ENCODE results near the gene AACS. TPM values are rescaled to one million over a fixed set of nuclear protein-coding genes. Genes with fewer than 3 reads are reported as not detected.

AACS gene
- total RNA-seq, 2 experiments from 2014 or later: 10.8 to 11.7 TPM

GRCh38 chr12:125159702-125160101, 94.5 kb downstream of the AACS start:
- H3K4me1 ChIP-seq (ENCODE audit: insufficient read depth, low read length): no peaks in the 10 kb centered on the region
- POLR2A ChIA-PET: no interaction called here
- H3K4me1 Mint-ChIP-seq (ENCODE audit: low read depth): no peaks in the 10 kb centered on the region
- DNase-seq: no peak
- H3K4me3 Mint-ChIP-seq: no peak overlapping the region
- H3K27ac ChIP-seq (ENCODE audit: low read depth in 1 of 2, low read length in 2 of 2): no peak overlapping the region
- H3K9me3 ChIP-seq (ENCODE audit: control insufficient read depth in 1 of 2, insufficient read depth in 1 of 2, low read length in 2 of 2): peaks cover 4% of the 10 kb centered on the region in 2 experiments
- peaks cover under 1% of the 10 kb centered on the region for H3K27me3 Mint-ChIP-seq
- H3K36me3 Mint-ChIP-seq (ENCODE audit: low read depth): no peaks in the 10 kb centered on the region
- no peaks in the 10 kb centered on the region for H3K36me3 ChIP-seq (ENCODE audit: insufficient read depth, low read length)
- H3K4me3 ChIP-seq (ENCODE audit: low read length): no peak overlapping the region
- H3K27me3 ChIP-seq (ENCODE audit: control insufficient read depth in 1 of 2, insufficient read depth in 2 of 2, low read length in 2 of 2): no peaks in the 10 kb centered on the region
- intact Hi-C loops (cut with DNase I, micrococcal nuclease): no loop called here
- TF ChIP-seq CTCF (IDR thresholded peaks at IDR 0.05): no peak
- H3K9me3 Mint-ChIP-seq: no peaks in the 10 kb centered on the region
- H3K27ac Mint-ChIP-seq: no peak overlapping the region
- CTCF ChIA-PET: no interaction called here
- ATAC-seq (ENCODE audit: poor library complexity): no peak

GRCh38 chr12:125160281-125160955, 95.2 kb downstream of the AACS start:
- H3K36me3 Mint-ChIP-seq (ENCODE audit: low read depth): no peaks in the 10 kb centered on the region
- no peaks in the 10 kb centered on the region for H3K4me1 Mint-ChIP-seq (ENCODE audit: low read depth)
- Histone ChIP-seq H3K9me3 (ENCODE audit: control insufficient read depth in 1 of 2, insufficient read depth in 1 of 2, low read length in 2 of 2) (peaks cover 4% of the 10 kb centered on the region in 2 experiments), H3K4me3 (ENCODE audit: low read length) (no peak overlapping the region), H3K4me1 (ENCODE audit: insufficient read depth, low read length) (no peaks in the 10 kb centered on the region), H3K27me3 (ENCODE audit: control insufficient read depth in 1 of 2, insufficient read depth in 2 of 2, low read length in 2 of 2) (no peaks in the 10 kb centered on the region), H3K27ac (ENCODE audit: low read depth in 1 of 2, low read length in 2 of 2) (no peak overlapping the region), H3K36me3 (ENCODE audit: insufficient read depth, low read length) (no peaks in the 10 kb centered on the region)
- DNase-seq: no peak
- ChIA-PET CTCF (no interaction called here), POLR2A (no interaction called here)
- no peak overlapping the region for H3K27ac Mint-ChIP-seq
- H3K27me3 Mint-ChIP-seq: peaks cover 6% of the 10 kb centered on the region
- ATAC-seq (ENCODE audit: poor library complexity): no peak
- H3K9me3 Mint-ChIP-seq: no peaks in the 10 kb centered on the region
- no peak overlapping the region for H3K4me3 Mint-ChIP-seq
- TF ChIP-seq CTCF (IDR thresholded peaks at IDR 0.05): no peak
- intact Hi-C loops (cut with DNase I, micrococcal nuclease): no loop called here

GRCh38 chr12:125161712-125162022, 96.4 kb downstream of the AACS start:
- Mint-ChIP-seq H3K4me3 (no peak overlapping the region), H3K9me3 (no peaks in the 10 kb centered on the region), H3K36me3 (ENCODE audit: low read depth) (no peaks in the 10 kb centered on the region), H3K27me3 (peaks cover 11% of the 10 kb centered on the region), H3K27ac (no peak overlapping the region), H3K4me1 (ENCODE audit: low read depth) (no peaks in the 10 kb centered on the region)
- Histone ChIP-seq H3K4me1 (ENCODE audit: insufficient read depth, low read length) (no peaks in the 10 kb centered on the region), H3K36me3 (ENCODE audit: insufficient read depth, low read length) (no peaks in the 10 kb centered on the region), H3K9me3 (ENCODE audit: control insufficient read depth in 1 of 2, insufficient read depth in 1 of 2, low read length in 2 of 2) (peaks cover 4% of the 10 kb centered on the region in 2 experiments), H3K27me3 (ENCODE audit: control insufficient read depth in 1 of 2, insufficient read depth in 2 of 2, low read length in 2 of 2) (no peaks in the 10 kb centered on the region), H3K4me3 (ENCODE audit: low read length) (no peak overlapping the region), H3K27ac (ENCODE audit: low read depth in 1 of 2, low read length in 2 of 2) (no peak overlapping the region)
- DNase-seq (no peak), ATAC-seq (ENCODE audit: poor library complexity) (no peak)
- POLR2A ChIA-PET: no interaction called here
- intact Hi-C loops (cut with DNase I, micrococcal nuclease): no loop called here
- CTCF ChIA-PET: no interaction called here
- no peak for TF ChIP-seq CTCF (IDR thresholded peaks at IDR 0.05)
